ENCODE measurements around the gene NCEH1. TPM values are rescaled to one million over a fixed set of nuclear protein-coding genes. Genes with fewer than 3 reads are reported as not detected.

The NCEH1 gene
- total and polyA plus RNA-seq, 2 of the 13 experiments (the other 11 are each of a cell fraction or from before 2014, with no cell fraction given): 12.9 to 21.4 TPM

GRCh38 chr3:172751175-172751704 is 40.4 kb upstream of the NCEH1 start (continued):
- TF ChIP-seq PLSCR1 (CRISPR knock-in tag; IDR thresholded peaks at IDR 0.05; ENCODE audit: borderline replicate concordance): no peak
- no peak for TF ChIP-seq TRIM24 (CRISPR knock-in tag; IDR thresholded peaks at IDR 0.05)
- no peak for TF ChIP-seq GATA4 (IDR thresholded peaks at IDR 0.05; ENCODE audit: borderline replicate concordance, low read depth)
- TF ChIP-seq ARNTL (CRISPR knock-in tag; IDR thresholded peaks at IDR 0.05): no peak
- peak; percentile 4; the same call in 1 of the 2 replicates for TF ChIP-seq KDM5A (IDR thresholded peaks at IDR 0.05; ENCODE audit: borderline replicate concordance, low read length)
- TF ChIP-seq ZNF644 (CRISPR knock-in tag; IDR thresholded peaks at IDR 0.05; ENCODE audit: low read depth): no peak
- TF ChIP-seq ARNT (IDR thresholded peaks at IDR 0.05): no peak
- TF ChIP-seq SP140L (CRISPR knock-in tag; IDR thresholded peaks at IDR 0.05; ENCODE audit: borderline replicate concordance): 0 out of 2 replicates have a peak, but pooled peaks have one; percentile 50
- no peak for TF ChIP-seq SOX13 (IDR thresholded peaks at IDR 0.05)
- TF ChIP-seq SOX13 (CRISPR knock-in tag; conservative IDR thresholded peaks at IDR 0.05 in 1 of 2, IDR thresholded peaks at IDR 0.05 in 1 of 2): no peak
- TF ChIP-seq TSC22D2 (CRISPR knock-in tag; IDR thresholded peaks at IDR 0.05; ENCODE audit: borderline replicate concordance): no peak
- TF ChIP-seq UBTF (CRISPR knock-in tag; IDR thresholded peaks at IDR 0.05): 0 out of 2 replicates have a peak, but pooled peaks have one; percentile 5
- no peak for TF ChIP-seq JUND (CRISPR knock-in tag; IDR thresholded peaks at IDR 0.05)
- TF ChIP-seq RFX3 (CRISPR knock-in tag; IDR thresholded peaks at IDR 0.05): no peak
- 0 out of 2 replicates have a peak, but pooled peaks have one; percentile 48 for TF ChIP-seq NCOA1 (CRISPR knock-in tag; IDR thresholded peaks at IDR 0.05)
- TF ChIP-seq RNF2 (conservative IDR thresholded peaks at IDR 0.05; ENCODE audit: low read depth): no peak
- no peak for TF ChIP-seq MIER3 (CRISPR knock-in tag; IDR thresholded peaks at IDR 0.05; ENCODE audit: borderline replicate concordance)
- TF ChIP-seq ZNF703 (CRISPR knock-in tag; IDR thresholded peaks at IDR 0.05; ENCODE audit: borderline replicate concordance): no peak
- no peak for TF ChIP-seq ZNF512B (CRISPR knock-in tag; IDR thresholded peaks at IDR 0.05; ENCODE audit: borderline replicate concordance)
